ENCODE data around the gene PAPPA2.
"Not testable (repeated sequence)": the region's sequence is repeated elsewhere in the genome, so short reads cannot be mapped to it uniquely, and the experiment has no call there.

DNA sequence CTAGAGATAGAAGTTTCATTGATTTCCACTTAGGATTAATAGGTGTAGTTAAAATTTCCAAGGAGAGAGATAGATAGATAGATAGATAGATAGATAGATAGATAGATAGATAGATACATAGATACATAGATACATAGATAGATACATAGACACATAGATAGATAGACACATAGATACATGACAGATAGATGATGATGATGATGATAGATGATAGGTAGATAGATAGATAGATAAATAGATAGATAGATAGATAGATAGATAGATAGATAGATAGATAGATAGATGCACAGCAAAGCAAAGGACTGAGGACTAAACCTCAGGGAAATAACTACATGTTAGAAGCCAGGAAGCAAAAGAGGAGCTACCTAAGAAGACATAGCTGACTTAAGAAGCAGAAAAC is 171.8 kb downstream of the PAPPA2 start:
- TF ChIP-seq CTCF, POLR2A (IDR thresholded peaks at IDR 0.05): not testable (repeated sequence)
